Measurements from ENCODE around the gene C2CD4A.
A peak's percentile ranks its signal among the peaks of the same experiment; 100 is the strongest.
"Not testable (repeated sequence)": the region's sequence is repeated elsewhere in the genome, so short reads cannot be mapped to it uniquely, and the experiment has no call there.

The C2CD4A gene

GRCh38 chr15:62066663-62067447 is at the start of gene C2CD4A:
Gene C2CD4A, plus strand, starts transcription at chr15:62066977. Its CDS starts 637 bp downstream, at chr15:62067614.
- DNase-seq (ENCODE audit: low spot score) = no peak

DNA sequence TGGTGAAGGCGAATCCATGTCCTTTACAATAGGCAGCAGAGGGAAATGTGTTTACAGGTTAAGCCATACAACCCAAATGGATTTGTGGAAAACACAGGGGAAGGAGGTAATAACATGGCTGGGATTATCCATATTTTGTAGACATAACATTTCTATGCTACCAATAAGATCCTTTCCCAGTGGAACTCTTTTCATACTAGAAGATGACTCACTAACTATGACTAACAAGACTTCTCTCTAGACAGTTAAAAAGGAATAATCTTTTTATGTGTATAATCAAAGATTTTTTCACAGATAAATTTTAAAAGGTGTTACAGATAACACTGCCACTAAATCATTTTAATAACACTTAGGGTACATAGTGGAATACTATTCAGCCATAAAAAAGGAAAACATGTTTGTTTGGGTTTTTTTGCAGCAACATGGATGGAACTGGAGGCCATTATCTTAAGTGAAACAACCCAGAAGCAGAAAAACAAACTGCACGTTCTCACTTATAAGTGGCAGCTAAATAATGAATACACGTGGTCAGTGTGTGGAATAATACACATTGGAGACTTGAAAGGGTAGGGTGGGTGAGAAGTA is 46.1 kb upstream of the C2CD4A start:
- DNase-seq (ENCODE audit: low spot score) = no peak

DNA sequence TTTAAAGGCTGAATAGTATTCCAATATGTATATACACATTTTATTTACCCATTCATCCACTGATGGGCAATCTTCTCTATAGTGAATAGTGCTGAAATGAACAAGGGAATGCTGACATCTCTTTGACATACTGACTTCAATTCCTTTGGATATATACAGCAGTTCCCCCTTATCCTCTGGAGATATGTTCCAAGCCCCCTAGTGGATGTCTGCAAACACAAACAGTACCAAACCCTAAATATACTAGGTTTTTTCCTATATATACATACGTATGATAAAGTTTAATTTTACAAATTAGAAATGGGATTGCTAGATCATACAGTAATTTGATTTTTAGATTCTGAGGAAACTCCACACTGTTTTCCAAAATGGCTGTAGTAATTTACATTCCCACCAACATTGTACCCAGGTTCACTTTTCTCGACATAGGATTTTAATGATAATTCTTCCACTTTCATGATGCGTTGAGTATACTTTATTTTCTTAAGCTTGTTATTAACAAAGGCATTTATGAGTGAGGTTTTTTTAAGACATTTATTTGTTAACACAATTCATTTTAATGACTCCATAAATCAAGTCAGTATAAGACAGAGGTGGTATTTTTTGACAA is 44.7 kb upstream of the C2CD4A start:
- no peak for DNase-seq (ENCODE audit: low spot score)

GRCh38 chr15:62026487-62027262 is 40.1 kb upstream of the C2CD4A start:
- no peak for DNase-seq (ENCODE audit: low spot score)

GRCh38 chr15:62027263-62027565 is 39.6 kb upstream of the C2CD4A start:
- DNase-seq (ENCODE audit: low spot score) = no peak

- DNase-seq (ENCODE audit: low spot score) = no peak
Observed at GRCh38 chr15:62027916-62028315, 38.9 kb upstream of the C2CD4A start.

DNA sequence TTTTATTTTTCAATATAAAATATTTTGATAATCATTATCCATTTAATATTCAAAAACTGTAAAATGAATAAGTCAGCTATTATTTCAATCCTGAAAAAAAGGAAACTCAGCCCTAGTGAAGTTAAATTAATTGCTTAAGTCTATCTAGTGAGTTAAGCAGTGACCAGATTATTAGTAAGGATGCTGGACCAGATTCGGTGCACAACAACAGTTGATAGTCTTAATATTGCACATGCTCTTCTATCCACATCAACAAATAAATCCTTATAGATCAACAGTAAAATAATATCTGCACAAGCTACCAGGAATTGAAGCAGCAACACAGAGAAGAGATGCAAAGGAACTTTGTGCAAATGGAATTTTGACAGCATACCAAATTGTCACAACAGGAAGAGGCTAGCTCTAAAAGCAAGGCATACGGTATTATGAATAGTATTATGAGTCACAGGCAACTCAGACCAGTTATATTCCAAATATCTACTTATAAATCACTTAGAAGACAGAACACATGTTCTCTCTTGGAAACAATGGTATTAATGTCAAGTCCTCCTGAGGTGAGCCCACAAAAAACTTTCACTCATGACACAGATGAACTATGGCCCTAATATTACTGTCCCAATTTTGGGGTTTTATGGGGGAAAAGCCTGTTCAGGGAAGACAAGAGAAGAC is 31.4 kb upstream of the C2CD4A start:
- peak; percentile 20 for DNase-seq (ENCODE audit: low spot score)

GRCh38 chr15:62046078-62046743 is 20.6 kb upstream of the C2CD4A start:
- DNase-seq (ENCODE audit: low spot score) = no peak

DNA sequence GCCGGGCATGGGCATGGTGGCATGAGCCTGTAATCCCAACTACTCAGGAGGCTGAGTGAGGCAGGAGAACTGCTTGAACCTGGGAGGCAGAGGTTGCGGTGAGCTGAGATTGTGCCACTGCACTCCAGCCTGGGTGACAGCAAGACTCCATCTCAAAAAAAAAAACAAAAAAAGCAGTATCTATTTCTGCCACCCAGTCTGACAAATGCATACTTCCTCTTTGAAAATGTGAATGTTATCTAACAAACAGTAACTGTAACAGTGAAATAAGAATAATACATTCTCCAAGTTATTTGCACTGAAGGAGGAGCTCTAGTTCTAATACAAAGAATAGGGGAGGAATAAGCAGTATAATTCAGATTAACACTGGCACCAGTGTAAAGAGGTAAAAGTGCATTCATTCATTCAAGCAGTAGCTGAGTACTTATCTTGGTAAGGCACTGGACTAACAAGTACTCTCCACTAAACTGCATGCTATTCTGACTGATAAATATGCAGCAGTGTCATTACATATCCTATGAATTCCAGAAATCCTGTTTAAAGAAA is 19.4 kb upstream of the C2CD4A start:
- DNase-seq (ENCODE audit: low spot score) = no peak

DNA sequence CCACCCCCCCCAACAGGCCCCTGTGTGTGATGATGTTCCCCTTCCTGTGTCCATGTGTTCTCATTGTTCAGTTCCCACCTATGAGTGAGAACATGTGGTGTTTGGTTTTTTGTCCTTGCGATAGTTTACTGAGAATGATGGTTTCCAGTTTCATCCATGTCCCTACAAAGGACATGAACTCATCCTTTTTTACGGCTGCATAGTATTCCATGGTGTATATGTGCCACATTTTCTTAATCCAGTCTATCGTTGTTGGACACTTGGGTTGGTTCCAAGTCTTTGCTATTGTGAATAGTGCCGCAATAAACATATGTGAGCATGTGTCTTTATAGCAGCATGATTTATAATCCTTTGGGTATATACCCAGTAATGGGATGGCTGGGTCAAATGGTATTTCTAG is 18.5 kb upstream of the C2CD4A start:
- not testable (repeated sequence) for DNase-seq (ENCODE audit: low spot score)

- no peak for DNase-seq (ENCODE audit: low spot score)
Observed at GRCh38 chr15:62050115-62050514, 16.7 kb upstream of the C2CD4A start.

GRCh38 chr15:62051166-62051565 is 15.6 kb upstream of the C2CD4A start:
- no peak for DNase-seq (ENCODE audit: low spot score)

DNA sequence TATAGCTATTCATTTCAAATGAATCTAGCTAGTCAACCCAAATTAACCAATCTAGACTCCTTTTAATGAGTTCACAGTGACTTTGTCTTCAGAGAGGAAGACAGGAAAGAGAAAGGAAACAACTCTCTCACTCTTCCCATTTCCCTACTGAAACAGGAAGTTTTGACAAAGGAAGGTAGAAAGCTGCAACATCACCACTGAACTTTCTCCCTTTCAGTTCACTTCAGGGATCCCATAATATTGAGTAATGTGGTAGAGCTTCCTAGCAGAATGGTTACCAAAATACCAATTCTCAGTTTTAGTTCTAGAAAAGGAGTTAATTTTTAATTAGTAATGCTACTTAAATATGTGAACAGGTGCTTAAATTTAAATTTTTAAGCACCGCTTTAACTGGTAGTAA is 14.1 kb upstream of the C2CD4A start:
- DNase-seq (ENCODE audit: low spot score) = no peak

GRCh38 chr15:62053439-62054085 is 13.2 kb upstream of the C2CD4A start:
- no peak for DNase-seq (ENCODE audit: low spot score)

DNA sequence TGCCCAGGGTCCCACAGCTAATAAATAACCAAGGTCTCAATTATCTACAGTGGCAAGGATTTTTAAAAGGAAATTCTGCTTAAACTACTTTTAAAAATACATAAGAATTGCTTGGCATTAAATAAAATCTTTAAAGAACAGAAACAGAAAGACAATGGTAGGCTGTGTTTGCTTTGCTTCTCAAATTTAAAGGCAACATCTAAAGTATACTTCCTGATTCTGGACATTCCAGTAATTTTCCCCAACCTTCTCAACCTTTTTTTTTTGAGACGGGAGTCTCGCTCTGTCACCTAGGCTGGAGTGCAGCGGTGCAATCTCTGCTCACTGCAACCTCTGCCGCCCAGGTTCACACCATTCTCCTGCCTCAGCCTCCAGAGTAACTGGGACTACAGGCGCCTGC is 11.8 kb upstream of the C2CD4A start:
- no peak for DNase-seq (ENCODE audit: low spot score)

DNA sequence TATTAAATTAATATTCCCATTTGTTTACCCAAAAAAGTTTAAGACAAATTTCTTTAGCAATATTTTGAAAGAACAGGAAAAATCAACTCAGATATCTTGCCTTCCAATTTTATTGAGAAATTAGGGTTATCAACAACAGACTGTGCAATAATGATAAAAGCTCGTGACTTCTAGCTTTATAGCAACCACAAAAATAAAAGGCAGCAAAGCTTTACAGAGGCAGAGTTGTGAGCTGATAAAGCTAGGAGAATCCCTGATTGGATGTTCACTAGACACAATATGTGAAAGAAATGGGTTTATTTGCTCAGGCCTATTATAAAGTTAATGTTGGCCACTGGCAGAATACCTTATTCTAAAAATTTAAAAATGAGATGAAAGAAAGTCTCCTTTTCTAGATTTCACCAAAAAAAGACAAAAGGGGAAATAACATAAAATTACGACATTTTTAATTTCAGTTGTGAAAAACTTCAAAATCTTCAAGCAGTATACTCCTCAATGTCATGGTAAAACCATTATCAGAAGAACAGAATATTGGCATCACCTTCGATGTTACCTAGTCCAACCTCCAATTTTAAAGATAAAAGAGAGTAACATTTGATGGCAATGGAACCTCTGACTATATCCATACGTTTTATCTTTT is 9.3 kb upstream of the C2CD4A start:
- no peak for DNase-seq (ENCODE audit: low spot score)

GRCh38 chr15:62058327-62059028 is 8.3 kb upstream of the C2CD4A start:
- DNase-seq (ENCODE audit: low spot score) = no peak

DNA sequence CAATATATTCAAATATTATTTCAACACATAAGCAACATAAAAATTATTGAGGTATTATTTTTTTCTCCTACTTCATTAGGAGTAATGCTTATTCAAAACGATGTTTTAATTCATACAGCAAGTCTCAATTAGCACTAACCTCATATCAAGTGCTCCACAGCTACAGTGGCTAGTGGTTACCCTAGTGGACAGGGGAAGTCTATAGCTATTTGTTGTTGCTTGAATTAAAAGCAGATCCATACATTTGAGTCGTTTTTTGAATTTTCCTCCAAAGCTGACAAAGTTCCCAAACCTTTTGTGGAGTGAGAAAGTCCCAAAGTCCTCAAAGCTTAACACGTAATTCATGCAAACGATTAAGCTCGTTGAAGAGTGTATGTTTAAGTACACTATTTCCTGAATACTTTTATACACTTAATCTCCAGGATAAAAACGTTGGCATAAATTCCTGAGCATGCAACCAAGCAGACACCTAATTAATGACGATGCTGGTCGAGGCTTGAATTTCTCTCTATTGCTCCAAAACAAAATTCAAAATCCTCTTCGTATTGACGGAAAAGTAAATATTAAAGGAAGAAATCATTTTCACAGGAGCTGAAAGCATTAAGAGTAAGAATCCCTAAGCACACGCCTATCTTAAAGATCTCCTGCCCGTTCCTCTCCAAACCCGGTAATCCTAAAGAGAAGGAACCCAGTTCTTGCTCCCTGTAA is 7.5 kb upstream of the C2CD4A start:
- DNase-seq (ENCODE audit: low spot score) = no peak

GRCh38 chr15:62059816-62060112 is 7.0 kb upstream of the C2CD4A start:
- peak; percentile 57 for DNase-seq (ENCODE audit: low spot score)
